Amniotic epithelial cell (primary cell): ENCODE data around the gene C1orf210.

Experiments
- DNase-seq: peaks from one replicate; pipeline ENCODE4 v3.0.0-alpha.2; 2010; ENCODE audit warnings: low read depth

The C1orf210 gene

DNA sequence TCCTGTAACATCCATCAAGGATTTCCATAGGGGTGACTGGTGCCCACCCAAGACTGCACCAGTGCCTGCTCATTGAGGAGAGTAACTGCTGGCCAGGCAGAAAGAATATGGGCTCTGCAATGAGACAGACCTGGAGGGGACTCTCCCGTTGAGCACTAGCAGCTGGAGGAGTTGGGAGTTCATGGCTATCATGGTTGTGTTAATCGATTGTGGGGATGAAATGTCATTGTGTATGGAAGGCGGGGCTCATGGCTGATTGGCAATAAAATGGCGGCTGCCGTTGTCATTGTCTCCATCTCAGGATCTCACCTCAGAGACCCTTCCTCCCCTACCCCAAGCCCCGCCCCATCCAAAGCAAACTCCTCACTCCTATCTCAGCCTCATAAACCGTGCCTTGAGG is 11.7 kb downstream of the C1orf210 start:
- no peak for DNase-seq

DNA sequence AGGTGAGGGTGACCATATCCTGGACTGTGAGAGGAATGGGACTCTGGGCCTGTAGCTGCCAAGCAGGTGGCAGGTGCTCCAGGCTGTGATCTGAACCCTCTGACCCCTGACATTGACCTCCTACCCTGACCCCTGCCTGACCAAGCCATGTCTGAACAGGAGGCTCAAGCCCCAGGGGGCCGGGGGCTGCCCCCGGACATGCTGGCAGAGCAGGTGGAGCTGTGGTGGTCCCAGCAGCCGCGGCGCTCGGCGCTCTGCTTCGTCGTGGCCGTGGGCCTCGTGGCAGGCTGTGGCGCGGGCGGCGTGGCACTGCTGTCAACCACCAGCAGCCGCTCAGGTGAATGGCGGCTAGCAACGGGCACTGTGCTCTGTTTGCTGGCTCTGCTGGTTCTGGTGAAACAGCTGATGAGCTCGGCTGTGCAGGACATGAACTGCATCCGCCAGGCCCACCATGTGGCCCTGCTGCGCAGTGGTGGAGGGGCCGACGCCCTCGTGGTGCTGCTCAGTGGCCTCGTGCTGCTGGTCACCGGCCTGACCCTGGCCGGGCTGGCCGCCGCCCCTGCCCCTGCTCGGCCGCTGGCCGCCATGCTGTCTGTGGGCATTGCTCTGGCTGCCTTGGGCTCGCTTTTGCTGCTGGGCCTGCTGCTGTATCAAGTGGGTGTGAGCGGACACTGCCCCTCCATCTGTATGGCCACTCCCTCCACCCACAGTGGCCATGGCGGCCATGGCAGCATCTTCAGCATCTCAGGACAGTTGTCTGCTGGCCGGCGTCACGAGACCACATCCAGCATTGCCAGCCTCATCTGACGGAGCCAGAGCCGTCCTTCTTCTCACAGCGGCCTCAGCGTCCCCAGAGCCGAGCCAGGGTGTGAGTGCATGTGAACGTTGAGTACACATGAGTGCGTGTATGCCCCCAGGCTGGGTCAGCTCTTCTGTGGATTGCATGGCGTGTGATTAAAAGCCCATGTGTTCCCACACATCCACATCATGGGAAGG is 12.5 kb downstream of the C1orf210 start:
- DNase-seq: no peak

DNA sequence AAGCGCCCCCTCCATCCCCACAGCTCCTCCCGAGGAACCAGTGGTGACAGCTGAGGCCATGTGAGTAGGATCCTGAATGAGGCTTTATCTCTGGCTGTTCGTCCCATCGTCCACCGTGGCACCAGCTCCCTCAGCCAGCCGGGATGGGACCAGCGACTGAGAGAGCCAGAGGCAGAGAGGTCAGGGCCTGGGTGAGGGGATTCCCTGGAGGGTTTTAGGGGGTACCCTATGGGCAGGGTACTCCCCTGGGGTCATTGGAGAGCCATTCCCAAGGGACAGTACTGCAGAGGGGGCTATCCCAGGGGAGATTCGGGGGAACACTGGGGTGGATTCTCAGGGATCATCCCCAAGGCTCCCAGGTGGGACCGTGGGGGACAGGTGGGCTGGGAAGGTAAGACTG is 13.2 kb downstream of the C1orf210 start:
- no peak for DNase-seq

DNA sequence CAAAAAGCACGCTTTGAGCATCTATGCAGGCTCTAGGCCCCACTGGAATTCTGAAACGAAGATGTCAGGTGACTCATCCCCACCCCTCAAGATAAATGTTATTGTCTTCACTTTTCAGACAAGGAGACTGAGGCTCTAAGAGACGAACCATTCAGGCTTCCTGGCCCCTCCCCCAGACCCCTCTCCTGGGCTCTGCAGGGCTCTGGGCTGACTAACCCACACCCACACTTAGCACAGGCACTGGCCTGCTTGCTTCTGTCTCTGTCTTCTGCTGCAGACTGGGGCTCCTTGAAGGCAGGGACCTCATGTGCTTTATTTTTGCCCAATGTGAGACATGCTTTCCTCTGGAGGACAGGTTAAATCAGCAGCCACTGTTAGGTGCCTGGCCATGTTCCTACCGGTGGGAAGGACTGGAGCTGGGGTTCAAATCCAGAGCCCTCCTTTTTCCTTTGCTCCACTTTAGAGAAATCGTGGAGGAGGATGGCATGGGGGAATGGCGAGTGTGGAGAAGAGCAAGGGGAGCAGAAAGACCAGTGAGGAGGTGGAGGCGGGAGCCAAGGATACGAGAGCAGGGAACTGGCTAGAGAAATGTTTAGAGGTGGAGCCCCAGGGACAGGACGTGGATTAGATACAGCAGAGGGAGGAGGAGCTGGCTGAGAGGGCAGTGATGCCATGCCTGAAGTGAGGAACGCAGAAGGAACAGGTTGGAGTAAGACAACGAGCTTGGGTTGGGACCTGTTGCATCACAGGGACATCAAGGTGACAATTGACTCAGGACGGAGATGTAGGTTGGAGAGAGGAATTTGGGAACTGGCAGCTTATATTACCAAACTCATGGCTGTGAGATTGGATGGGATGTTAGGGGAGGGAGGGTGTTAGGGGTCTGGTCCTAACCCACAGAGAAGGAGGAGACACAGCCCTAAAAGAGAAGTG is 13.9 kb downstream of the C1orf210 start:
- DNase-seq: peak; percentile 5

DNA sequence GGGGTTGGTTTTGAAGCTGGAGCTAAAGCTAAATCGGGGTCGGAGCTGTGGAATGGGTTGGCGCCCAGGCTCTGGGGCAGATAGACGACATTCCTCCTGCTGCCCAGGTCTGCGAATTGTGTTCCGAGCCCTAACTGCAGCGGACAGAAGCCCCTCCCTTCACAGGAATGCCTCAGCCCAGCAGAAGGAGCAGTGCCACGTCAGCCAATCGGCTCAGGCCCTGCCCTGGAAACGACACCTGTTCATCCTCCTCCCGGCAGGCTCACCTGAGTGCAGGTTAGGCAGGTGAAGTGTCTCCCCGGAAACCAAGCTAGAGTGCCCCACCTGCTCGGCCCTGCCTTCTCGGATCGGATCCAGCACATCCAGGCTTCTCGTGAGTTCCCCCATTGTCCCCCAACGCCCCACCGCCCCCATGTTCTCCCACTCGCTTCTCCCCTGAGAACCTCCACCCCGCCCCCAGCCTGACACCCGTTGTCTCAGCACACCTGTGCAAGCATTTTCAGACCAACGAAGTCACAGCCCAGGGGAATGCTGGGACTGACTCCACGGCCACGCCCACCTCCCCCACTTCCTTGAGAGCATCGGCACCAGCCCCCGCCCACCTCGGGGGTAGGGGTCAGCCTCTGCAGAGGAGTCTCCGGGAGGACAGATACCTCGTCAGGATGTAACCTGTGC is 14.8 kb downstream of the C1orf210 start:
- DNase-seq: no peak

DNA sequence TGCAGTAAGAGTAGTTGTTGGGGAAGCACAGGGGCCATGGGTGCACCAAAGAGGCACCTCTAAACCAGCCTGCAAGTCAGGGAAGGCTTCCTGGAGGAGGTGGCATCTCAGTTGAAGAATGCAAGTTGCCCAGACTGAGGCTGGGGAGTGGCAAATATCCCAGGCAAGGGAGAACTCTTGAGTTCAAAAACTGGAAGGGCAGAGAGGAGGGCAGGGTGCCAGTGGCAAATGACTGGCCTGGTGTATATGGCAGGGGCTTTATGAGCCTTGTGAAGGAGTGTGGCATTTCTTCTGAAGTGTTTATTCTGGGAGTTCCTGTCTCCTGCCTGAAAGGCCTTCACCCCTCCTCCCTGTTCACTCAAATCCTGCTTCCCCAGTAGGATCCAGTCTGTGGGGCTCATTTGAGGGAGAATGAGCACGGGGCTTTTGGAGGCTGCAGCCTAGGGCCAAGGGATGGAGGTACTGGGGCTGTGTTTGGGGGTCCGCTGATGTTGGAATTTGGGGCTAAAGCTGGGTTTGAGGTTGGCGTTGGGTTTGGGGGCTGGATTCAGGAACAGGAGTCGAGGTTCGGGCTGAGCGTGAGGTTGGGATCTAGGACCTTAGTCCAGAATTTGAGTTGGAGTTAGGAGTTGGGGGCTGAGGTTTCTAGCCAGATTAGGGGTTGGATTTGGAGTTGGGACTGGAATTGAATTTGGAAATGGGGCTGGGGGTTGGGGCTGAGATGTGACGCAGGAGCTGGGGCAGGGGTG is 15.6 kb downstream of the C1orf210 start, which contains the start of gene TMEM125:
TSS of gene TMEM125 (plus strand) at position 357 of the 749 bp plus-strand sequence. CDS start 2,740 bp downstream, outside the sequence.
- DNase-seq: no peak

DNA sequence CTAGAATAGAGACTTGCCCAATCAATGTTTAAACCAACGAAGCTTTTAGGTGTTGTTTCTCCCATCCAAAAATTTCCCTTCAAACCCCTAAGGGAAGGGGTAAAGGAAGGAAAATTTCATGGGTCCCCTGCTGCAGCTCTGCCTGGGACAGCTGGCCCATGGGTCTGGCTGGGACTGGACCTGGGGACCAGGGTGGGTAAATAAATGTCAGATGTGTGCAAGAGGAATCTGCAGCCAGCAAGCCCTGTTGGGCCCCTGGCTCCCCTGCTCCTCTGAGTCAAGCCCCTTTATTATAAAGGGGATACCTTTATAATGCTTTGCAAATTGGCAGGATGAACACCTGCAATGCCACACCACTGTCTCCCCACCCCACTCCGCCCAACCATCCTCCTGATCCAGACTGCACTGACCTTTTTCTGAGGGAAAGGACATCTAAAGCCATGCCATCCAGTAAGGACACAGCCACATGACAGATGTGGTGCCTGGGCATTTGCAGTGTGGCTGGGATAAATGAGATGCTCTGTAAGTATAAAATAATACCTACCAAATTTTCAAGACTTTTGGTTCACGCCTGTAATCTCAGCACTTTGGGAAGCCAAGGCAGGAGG is 17.5 kb downstream of the C1orf210 start:
- no peak for DNase-seq

DNA sequence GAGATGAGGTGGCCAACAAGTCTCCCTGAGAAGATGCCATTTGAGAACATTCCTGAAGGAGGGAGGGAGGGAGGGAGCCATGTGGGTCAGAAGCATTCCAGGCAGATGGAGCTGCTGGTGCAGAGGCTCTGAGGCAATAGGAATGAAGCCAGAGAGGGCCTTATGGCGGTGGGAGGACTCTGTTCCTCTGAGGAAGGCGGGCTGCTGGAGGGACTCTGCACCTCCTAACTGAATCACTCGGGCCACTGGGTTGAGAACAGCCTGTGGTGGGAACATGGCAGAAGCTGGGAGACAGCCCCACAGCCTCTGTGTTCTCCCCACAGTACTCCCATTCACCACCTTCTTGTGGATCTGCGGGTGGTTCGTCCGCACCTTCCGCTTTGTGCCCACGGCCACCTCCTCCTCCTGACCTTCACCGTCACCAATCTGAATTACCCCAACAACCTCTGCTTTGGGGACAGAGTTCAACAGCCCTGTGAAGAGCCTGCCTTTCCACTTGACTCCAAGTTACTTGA is 18.0 kb downstream of the C1orf210 start:
- peak; percentile 79 for DNase-seq

DNA sequence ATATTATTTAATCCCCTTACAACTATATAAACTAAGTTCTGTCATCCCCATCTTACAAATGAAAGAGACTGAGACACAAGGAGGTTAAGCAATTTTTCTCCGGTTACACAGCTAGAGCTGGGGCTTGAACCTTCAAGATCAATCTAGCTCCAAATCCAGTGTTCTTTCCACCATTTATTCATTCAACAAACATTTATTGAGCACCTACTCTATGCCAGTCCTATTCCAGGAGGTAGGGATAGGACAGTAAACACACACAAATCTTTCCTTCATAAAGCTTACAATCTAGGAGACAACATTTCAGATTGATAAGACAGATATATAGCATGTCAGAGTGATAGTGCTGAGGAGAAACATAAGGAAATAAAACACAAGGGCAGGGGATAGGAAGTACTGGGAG is 18.5 kb downstream of the C1orf210 start:
- no peak for DNase-seq

DNA sequence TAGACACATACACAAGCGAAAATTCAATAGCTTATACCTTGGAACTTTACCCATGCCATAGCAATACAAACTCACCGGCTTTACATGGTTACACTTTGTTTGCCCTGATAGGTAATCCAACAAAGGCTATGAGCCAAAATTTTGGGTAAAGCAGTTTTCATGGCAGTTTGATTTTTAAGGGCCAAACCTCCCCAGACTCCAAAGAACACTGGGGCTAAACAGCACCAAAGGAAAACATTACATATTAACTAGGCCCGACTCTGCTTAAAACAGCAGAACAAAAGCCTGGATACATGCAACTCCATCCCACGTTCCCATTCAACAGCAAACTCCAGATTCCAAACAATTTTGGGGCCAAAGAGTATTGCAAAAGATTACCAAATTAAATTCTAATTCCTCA is 19.9 kb downstream of the C1orf210 start:
- DNase-seq: no peak

DNA sequence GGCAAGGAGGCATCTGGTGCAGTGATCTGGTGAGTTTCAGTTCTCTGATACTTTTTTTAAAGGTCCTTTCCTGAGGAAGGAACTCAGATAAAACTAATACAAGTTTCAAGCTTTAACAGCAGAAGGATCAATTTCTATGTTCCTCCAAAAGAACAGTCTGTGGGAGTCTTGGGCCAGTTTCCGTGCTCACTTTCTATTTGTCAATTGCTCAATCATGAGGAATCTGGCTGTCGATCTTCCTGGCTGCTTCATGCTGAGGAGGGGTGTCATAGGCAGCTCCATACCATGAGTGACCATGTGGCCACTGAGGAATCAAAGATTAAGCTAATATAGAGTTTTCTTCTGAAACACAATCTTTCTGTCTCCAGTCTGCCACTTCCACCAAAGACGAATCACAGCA is 27.0 kb downstream of the C1orf210 start:
- no peak for DNase-seq

DNA sequence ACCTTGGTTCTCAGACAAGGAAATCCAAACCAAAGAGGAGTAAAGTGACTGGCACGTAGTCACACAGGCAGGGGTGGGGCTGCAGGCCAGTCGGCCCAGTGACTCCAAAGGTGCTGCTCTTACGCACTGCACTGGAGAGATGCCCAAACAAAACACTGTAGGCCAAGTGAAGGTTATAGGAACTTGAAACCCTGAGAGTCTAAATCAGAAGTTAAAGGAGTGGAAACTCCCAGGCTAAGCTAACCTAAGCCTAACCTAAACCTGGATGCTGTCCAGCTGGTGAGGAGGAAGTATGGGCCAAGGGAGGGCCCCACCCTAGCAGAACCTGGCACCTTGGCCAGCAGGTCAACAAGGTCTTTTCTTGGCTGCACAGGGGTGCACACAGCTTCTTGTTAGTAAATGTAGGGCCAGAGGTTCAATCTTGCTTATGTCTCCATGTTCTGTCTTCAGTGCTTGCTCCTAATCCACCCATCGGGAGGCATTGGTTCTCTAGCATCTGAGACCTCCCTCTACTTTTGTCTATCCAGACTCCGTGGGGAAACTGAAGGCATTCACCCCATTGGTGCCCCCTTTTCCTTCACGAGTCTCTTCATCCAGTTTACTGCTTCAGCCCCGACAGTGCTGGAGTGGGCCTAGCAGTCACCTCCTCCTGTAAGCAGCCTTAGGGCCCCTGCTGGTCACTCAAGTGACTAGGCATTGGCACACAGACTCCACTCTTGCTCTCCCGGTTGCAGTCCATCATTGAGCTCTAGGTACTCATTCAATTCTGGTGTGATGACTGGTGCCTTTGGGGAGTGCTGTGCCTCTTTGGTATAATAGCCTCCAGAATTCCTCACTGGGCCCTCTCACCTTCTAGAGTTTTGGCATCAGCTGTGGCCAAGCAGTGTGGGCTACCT is 28.5 kb downstream of the C1orf210 start:
- no peak for DNase-seq

DNA sequence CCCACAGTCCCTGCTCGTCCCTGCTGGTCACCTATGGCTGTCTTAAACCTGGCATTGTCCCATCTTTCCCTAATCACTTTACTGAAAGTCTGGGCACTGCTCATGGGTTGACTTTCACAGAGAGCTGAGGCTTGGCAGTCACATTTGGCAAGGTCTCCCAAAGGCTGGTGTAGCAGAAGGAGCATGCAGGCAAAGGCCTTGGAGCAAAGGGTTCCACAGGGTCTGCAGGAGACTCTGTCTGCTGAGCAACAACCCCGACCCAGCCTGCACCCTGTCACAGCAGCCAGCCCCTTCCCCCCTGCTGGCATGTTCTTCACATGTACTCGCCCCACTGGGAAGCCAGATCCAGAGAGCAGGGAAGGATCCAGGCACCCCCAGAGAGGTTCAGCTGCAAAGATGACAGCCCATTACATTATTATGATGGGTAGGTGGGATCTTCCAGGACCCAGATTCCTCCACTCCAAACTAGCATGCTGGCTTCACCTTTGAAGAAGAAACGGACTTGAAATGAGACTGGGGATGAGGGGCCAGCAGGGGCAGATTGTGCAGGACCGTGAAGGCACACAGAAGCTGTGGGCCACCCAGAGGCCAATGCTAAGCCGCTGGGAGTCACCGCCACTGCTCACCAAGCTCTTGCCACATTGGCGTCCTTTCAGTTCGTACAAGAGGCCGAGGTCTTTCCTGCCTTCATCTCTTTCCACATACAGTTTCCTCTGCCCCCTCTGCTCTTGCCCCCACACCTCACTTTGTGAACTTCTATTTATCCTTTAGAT is 29.8 kb downstream of the C1orf210 start:
- DNase-seq: no peak

DNA sequence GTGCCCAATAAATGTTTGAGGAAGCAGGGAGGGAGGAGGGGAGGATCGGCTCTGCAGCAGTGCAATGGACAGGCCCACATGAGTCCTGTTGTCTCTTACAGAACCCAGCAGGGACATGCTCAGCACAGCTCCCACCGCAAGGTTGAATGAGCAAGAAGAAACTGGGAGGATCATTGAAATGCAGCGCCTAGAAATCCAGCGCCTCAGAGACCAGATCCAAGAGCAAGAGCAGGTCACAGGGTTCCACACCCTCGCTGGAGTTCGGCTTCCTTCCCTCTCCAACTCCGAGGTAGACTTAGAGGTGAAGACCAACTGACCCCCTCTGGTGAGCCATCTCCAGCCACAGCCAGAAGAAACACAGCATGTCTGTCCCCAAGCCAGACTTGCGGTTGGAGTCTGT is 31.5 kb downstream of the C1orf210 start:
- no peak for DNase-seq

DNA sequence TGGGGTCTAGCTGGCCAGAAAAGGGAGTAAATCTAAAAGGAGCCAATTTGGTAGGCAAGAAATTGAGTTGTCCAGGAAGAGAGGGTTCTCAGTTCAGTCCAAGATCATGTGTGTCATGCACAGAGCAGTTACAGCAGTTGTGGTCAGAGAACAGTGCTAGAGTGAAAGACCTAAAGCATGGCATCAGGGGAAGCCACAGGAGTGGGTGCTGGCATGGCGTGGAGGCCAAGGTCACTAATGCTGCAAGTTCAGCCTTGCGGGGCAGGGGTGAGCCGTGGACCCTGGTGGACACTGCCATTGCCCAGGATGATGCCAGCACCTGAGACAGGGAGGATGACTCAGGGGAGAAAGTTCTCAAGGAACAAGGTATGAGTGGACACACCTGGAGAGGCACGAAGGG is 32.2 kb downstream of the C1orf210 start:
- no peak for DNase-seq

DNA sequence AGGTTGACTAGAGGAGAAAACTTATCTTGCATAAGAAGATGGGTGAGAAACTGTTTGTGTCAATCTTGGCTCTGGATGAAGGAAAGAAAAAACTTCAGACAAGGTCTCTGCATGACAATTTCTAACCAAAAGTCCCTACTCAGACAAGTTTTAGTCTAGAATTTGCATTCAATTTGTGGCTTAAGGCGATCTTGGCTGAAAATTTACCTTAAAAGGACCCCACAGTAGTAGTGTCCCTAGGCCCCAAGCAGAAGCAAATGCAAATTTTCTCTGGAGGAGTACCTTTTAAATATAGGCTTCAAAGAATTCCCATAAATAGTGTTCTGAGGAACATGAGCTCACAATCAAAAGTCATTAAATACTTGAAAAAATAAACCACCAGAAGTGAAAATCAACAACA is 33.2 kb downstream of the C1orf210 start:
- no peak for DNase-seq

DNA sequence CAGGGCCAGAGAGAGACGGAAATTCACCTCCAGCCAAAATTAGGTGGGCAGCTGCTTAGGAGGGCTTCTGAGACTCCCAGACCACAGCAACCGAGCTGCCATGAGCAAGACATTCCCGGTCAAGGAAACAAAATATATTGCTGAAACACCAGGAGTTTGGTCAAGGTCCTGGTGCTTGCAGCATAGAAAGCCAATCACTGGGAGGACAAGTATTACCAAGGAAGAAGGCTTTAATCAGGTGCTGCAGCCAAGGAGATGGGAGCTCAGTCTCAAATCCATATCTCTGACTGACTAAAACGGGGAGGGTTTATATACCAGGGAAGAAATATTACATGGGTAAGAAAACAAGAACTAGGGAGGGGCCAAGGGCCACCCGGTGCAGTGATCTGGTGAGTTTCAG is 34.4 kb downstream of the C1orf210 start:
- DNase-seq: no peak

DNA sequence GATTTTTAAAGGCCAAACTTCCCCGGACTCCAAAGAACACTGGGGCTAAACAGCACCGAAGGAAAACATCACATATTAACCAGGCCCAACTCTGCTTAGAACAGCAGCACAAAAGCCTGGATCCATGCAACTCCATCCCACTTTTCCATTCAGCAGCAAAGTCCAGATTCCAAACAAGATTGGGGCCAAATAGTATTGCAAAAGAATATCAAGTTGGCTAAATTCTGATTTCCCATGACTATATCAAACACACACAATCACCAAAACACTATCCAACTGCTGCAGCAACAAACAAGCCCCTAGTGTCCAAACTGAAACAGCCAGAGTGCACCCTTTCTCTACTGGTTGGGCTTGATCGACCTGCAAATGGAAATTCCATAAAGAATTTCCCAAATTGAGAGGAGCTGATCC is 35.0 kb downstream of the C1orf210 start:
- no peak for DNase-seq
